IMR-90 (cell line): ENCODE data around the gene MAP7.

ENCODE experiments used
- BHLHE40 ChIP-seq: fragments of 150-350 bp; IDR thresholded peaks from 2 replicates; pipeline ENCODE4 v1.6.1; 2016; ENCODE audit warnings: mild to moderate bottlenecking, low read depth, low read length
- CTCF ChIP-seq: conservative IDR thresholded peaks from 2 replicates; pipeline ENCODE4 v1.5.1; 2012; ENCODE audit warnings: mild to moderate bottlenecking, low read depth, low read length, improper control_type of control experiment
- MAFK ChIP-seq: IDR thresholded peaks from 2 replicates; pipeline ENCODE4 v1.6.1; 2012; ENCODE audit warnings: low read depth, low read length, improper control_type of control experiment
- SMC3 ChIP-seq: fragments of 150-350 bp; IDR thresholded peaks from 2 replicates; pipeline ENCODE4 v1.6.1; 2016; ENCODE audit warnings: low read depth, mild to moderate bottlenecking, antibody characterized with exemption, low read length, moderate library complexity

GRCh38 chr6:136486357-136486756, 63.9 kb downstream of the MAP7 start:
- no peak for TF ChIP-seq MAFK
- TF ChIP-seq CTCF: no peak
- no peak for TF ChIP-seq SMC3
- TF ChIP-seq BHLHE40: no peak
